ENCODE measurements around the gene LRRC3. TPM values are rescaled to one million over a fixed set of nuclear protein-coding genes. Genes with fewer than 3 reads are reported as not detected.

LRRC3 gene
- total and polyA plus RNA-seq, 7 donors = 0.08 to 1.1 (median 0.22) TPM

- WGBS, 3 donors = 67 to 71% (median 70%) methylated on average over 44 of the region's 44 CpGs
- no peak overlapping the region for H3K27ac ChIP-seq
- no peak for DNase-seq
- H3K9me3 ChIP-seq = no peaks in the 10 kb centered on the region
- no peak overlapping the region for H3K4me3 ChIP-seq
- peaks cover 0 to 51% (median 15%) of the 10 kb centered on the region in 3 donors for H3K27me3 ChIP-seq (ENCODE audit: insufficient read depth in 3 of 3, low read length in 2 of 3)
- no peak for TF ChIP-seq CTCF (IDR thresholded peaks at IDR 0.05)
- no peaks in the 10 kb centered on the region for H3K36me3 ChIP-seq (ENCODE audit: insufficient read depth in 1 of 2, low read depth in 1 of 2)
- no peak for ATAC-seq
- no peaks in the 10 kb centered on the region for H3K4me1 ChIP-seq
- intact Hi-C loops (cut with DNase I) = no loop called here
These were observed 51.3 kb downstream of the LRRC3 start for GRCh38 chr21:44506279-44507255.

GRCh38 chr21:44507673-44508425 is 52.5 kb downstream of the LRRC3 start:
- no peaks in the 10 kb centered on the region for H3K4me1 ChIP-seq
- no peak for DNase-seq
- intact Hi-C loops (cut with DNase I) = no loop called here
- H3K27ac ChIP-seq = no peak overlapping the region
- no peak overlapping the region for H3K4me3 ChIP-seq
- ATAC-seq = no peak
- no peaks in the 10 kb centered on the region for H3K36me3 ChIP-seq (ENCODE audit: insufficient read depth in 1 of 2, low read depth in 1 of 2)
- no peaks in the 10 kb centered on the region for H3K9me3 ChIP-seq
- H3K27me3 ChIP-seq (ENCODE audit: insufficient read depth in 3 of 3, low read length in 2 of 3) = peaks cover 0 to 55% (median 15%) of the 10 kb centered on the region in 3 donors
- no peak for TF ChIP-seq CTCF (IDR thresholded peaks at IDR 0.05)
- 65 to 69% (median 66%) methylated on average over 26 of the region's 26 CpGs for WGBS, 3 donors

GRCh38 chr21:44508426-44508710 is 53.1 kb downstream of the LRRC3 start:
- 64 to 74% (median 71%) methylated on average over 9 of the region's 9 CpGs for WGBS, 3 donors
- intact Hi-C loops (cut with DNase I) = no loop called here
- Histone ChIP-seq H3K27me3 (ENCODE audit: insufficient read depth in 3 of 3, low read length in 2 of 3) (peaks cover 0 to 59% (median 15%) of the 10 kb centered on the region in 3 donors), H3K4me1 (no peaks in the 10 kb centered on the region), H3K9me3 (no peaks in the 10 kb centered on the region), H3K4me3 (no peak overlapping the region), H3K36me3 (ENCODE audit: insufficient read depth in 1 of 2, low read depth in 1 of 2) (no peaks in the 10 kb centered on the region), H3K27ac (no peak overlapping the region)
- no peak for TF ChIP-seq CTCF (IDR thresholded peaks at IDR 0.05)
- ATAC-seq (no peak), DNase-seq (no peak)

- 54 to 61% (median 57%) methylated on average over 30 of the region's 30 CpGs for WGBS, 3 donors
- DNase-seq = no peak
- TF ChIP-seq CTCF (IDR thresholded peaks at IDR 0.05) = no peak
- intact Hi-C loops (cut with DNase I) = no loop called here
- Histone ChIP-seq H3K27ac (no peak overlapping the region), H3K36me3 (ENCODE audit: insufficient read depth in 1 of 2, low read depth in 1 of 2) (no peaks in the 10 kb centered on the region), H3K4me1 (no peaks in the 10 kb centered on the region), H3K4me3 (no peak overlapping the region), H3K9me3 (no peaks in the 10 kb centered on the region), H3K27me3 (ENCODE audit: insufficient read depth in 3 of 3, low read length in 2 of 3) (peaks cover 0 to 59% (median 15%) of the 10 kb centered on the region in 3 donors)
- no peak for ATAC-seq
These were observed 53.6 kb downstream of the LRRC3 start for GRCh38 chr21:44508711-44509445.

Measured in psoas muscle (tissue), 8 donors.